GM04504 (cell line): ENCODE data around the gene FANCI.

Experiments used
- DNase-seq: peaks from one replicate; pipeline ENCODE4 v3.0.0-alpha.2; 2012; ENCODE audit warnings: low read depth

Gene FANCI

DNA sequence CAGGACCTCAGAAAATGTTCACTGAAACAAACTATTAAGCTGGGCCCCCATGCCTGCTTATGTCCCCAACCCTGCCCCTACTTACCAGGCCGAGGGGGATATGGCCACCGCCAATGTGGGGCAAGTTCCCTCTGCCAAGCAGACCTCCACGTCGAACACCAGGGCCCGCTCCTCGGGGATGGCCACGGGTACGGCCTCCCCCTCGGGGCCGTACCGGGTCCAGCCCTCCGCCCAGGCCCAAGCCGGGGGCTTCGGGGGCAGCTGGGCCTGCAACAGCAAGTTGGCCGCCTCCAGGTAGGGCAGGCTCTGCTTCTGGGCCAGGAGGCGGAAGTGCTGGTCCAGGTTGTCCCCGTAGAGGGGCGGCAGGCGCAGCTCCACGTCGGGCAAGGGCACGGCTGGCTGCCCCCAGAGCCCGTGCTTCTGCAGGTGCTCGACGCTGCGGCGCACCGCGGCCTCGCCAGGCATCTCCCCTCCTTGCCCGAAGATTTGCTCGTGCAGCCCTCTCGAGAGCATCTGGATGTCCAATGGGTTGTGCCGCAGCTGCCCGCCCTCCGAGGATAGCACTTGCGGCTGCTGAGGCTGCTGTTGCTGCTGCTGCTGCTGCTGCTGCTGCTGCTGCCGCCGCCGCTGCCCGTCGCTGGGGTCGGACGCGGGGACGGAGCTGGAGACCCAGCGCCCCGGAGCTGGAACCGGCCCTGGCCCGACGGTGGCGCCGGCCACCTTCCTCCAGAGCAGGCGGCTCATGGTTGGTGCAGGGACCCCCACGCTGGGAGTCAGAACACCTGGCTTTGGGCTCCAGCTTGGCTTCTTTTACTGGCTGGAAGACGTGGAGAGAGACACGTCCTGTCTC is 89.5 kb downstream of the FANCI start:
- no peak for DNase-seq

DNA sequence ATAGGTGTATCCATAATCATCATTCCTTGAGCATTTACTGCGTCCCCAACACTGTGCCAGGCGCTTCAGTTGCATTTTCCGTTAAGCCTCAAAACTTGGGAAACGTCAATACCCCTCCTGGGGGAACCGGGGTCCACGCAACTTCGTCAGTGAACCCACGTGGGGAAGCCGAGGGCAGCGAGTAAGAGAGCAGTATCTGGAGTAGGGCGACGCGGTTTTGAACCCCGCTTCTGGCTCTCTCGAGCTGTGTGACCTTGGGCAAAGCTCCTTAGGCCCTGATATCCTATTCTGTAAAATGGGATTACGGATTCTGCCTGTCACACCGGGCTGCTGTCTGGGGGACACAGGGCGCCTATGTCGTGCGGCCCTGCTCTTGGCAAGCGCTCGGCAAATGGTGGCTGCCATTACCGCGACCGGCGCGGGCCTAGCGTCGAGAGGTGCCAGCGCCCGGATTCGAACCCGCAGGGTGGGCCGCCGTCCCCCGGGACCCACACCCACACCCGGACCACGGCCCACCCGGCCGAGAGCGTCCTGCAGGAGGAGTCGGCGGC is 90.3 kb downstream of the FANCI start:
- DNase-seq: peak; percentile 10

DNA sequence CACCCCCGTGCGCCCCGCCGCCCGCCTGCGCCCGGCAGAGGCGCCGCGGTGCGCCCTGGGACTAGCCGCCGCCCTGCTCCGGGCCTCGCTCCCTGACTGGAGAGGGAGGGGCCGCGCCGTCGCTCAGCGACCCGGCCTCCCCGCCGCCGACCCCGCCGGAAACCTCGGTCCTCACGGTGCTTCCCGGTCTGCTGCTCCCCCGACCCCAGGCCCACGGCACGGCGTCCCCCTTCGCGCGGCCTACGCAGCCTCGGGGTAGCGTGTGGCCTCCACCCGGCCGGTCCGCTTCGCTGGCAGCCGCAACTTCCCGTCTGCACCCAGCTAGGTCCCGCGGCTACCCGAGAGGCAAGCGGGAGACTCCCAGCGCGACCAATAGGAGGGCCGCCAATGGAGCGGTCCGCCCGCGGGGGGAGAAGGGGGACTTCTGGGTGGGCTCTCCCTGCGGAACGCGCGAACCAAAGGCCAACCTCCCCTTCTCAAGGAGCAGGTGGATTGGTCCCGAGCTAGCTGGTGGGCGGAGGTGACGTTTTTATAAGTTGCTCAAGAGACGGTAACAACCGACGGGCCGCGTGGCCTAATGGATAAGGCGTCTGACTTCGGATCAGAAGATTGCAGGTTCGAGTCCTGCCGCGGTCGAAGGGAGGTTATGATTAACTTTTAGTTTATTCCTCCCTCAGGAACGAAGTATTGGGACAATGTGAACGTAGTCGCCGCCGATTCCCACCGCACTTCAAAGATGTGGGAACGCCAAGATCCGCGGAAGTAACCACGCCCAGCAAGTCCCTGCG is 90.9 kb downstream of the FANCI start, which contains the start of gene POLG:
Gene POLG, minus strand, starts transcription at position 315 of the 788 bp plus-strand sequence. CDS start 1,070 bp downstream, outside the sequence.
- DNase-seq: peak; percentile 98

DNA sequence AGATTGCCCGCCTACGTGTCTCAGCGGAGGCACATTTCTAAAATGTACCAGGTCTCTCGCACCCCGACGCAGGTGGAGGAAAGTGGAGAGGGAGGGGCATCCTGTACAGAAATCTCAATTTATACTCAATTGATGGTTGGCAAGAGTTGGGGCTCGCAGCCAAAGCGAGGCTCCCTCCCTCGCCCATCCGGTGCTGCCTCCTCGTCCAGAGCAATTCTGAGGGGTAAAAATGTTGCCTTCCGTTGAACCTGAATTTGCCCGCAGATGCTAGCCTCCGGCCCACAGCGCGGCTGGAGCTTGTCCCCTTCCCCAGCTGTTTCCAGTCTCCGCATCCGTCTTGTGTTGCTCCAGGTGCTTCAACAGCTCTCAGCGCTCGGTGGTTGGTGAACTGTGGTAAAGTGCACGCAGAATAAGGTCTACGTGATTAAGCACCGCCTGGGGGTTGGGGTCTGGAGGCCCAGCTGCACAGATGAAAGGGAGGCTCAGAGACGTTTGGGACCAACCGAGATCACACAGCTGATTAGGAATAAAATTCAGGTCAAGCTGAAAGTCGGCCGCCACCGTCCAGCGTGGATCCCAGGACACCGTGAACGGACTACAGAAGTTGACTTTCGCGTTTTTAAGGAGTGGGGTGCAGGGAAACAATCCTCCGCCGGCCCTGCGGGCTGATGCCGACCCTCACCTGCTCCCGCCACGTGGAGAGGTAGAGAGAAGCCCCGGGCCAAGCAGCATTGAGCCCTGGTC is 91.7 kb downstream of the FANCI start:
- DNase-seq: no peak

DNA sequence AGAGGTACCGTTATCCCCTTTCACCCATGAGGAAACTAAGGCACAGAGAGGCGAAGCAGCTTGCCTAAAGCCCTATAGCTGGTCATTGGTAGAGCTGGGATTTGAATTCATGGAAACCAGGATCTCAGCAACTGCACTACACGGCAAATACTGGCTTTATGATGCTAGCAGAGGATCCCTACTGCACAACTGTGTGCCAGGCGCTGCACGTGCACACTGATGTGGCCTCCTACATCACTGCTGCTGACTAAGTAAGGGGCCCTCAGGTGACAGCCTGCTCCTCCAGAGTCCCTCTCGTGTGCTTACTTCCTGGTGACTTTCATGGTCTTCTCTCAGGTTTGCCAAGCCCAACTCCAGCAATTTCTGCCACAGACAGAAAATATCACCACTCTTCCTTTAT is 94.3 kb downstream of the FANCI start:
- no peak for DNase-seq

DNA sequence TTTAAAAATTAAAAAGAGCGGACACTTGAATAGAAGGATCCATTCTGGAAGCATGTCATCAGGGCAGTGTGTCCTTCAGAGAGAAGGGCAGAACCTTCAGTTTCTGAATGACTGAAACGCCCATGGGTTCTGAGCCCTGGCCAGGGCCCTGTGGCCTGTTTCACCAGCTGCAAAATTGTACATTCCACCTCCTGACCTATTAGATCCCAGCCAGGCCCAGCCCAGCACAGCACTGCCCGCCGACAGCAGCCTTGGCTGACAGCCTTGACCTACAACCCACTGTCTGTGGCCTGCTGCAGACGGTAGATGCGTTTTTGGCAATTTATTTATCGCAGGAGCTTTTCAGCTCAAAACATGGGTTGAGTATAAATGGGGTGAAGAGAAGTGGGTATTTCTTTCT is 96.8 kb downstream of the FANCI start:
- no peak for DNase-seq

DNA sequence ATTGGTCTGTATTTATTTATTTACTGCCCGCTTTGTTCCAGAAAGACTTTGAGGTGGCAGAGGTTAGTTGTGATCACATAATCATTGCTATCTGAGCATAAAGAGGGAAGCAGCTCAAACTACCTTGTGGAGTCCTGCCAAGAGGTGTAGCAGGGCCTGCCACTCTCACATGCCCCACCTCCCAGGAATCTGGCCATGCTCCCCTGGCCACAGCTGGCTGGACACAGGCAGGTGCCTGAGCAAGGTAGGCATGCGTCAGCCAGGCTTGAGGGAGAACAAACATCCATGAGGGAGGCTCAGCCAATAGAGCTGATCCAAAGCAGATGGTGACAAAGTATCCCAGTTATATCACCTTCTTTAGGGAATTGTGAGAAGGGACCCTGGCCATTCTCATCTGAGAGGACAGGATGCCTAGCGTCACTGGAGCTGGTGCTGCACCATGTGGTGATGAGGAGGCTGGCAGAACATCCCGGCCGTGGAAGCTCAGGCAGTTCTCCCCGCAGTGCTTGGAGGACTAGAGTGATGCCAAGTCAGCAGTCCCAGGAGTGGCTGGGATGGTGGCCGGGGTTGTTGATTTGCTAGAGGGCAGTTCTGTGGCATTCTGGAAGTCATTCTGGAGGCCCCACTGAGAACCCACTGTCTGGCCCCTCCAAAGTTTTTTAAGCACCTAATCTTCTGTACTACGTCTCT is 97.7 kb downstream of the FANCI start:
- no peak for DNase-seq

DNA sequence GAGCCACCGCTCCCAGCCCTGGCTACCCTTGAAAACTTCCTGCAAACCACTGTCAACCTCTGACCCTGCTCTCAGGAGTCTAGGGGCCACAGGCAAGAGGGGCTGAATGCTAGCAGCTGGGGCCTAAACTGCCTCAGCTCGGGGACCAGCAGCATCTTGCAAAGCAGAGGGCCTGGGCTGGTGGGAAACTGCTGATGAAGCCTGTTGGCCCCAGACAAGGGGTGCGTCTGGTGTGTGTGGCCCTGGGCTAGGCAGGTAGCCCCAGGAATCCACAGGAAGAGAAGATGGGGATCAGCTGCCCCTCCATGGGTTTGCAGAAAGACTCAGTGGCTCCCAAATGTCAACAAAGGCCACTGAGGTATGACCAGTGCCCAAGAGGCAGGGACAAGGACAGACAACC is 99.1 kb downstream of the FANCI start:
- no peak for DNase-seq

DNA sequence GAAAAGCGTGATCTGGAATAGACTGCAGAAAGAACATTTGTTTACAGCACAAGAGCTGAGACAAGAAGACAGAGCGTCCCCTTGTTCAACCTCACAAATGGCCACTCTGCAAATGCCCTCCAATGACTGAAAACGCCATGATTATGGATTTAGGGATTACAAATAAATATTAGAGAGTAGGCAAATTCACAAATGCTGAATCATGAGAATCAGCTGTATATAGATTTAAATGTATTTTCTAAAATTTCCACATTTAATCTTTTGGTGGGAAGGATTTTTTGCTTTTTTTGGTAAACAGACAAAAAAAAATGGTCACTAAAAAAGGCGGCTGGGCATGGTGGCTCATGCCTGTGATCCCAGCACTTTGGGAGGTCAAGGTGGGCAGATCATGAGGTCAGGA is 101.5 kb downstream of the FANCI start:
- DNase-seq: no peak

DNA sequence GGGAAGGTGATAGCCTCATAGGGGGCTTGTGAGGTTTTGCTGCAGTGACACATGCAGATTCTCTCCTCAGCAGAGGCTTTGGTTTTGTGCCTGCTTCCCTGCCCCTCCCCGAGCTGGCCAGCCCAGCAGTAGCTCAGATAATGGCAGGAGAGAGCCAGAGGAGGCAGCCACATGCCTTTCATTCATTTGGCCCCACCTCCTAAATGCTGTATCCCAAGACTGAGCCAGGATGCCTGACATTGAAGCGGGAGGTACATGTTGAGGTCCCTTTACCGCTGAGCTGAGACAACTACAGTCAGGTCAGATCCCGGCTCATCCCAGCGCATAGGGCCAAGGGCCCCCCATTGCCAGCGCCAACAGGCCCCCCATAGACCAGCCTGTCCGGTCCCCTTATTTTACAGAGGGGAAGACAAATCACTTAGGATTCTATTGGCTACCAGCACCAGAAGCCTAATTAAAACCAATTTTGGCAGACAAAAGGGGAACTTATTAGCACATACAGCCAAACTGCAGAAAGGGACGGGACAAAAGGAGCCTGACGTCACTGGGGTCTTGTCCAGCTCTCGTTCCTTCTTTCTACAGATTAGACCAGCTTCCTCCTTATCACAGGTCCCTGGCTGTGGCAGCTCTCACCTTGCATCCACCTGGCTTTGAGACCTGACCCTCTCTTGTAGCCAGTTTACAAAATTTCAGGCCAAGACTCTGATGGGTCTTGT is 102.9 kb downstream of the FANCI start:
- DNase-seq: no peak

DNA sequence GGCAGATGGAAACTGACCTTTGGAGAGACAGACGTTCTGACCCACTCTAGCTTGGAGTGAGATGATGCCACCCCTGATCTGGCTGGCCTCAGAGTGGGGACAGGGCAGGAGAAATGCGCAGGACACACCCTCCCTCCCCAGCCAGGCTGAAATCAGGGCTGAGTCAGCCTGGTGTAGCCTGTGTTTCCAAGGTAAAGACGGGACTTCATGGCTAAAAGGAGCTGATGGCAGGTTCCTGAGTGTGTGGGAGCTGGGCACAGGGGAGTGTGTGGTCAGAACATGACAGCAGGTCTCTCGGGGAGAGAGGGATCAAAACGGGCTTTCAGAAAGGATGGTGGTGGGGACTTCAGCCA is 105.4 kb downstream of the FANCI start:
- no peak for DNase-seq

DNA sequence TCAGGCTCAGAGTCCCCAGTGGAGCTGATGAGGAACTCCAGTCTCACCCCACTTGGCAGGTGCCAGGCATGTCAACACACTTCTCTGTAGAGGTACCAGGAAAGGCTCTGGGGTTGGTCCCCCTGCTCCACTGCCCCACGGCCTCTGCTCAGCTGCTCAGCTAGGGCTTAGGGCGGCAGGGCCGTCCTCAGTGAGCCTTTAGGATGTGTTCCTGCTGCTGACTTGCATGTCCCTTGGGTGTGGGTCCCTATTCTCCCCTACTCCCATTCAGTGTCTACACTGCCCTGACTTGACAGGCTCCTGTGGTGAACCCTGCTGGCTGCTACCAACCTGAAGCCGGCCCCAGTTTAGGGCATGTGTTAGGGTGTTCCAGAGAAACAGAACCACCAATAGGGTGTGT is 108.7 kb downstream of the FANCI start:
- no peak for DNase-seq

DNA sequence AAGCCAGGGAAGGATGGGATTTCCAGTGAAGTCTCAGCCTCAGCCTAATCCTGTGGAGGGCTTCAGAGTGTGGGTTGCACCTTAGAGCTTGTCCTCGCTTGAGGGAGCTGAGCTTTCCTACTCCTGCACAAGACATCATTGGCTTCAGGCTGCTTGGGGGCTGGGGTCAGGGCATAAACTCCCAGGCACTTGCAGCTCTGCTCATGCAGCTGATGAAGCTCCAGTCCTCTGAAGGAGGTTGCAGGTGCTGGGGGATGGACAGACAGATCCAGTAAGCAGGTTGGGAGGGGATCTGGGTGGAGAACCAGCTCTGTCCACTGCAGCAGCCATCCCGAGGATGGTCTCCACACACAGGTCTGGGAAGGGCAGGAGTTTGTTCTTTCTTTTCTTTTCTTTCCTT is 110.2 kb downstream of the FANCI start:
- no peak for DNase-seq

DNA sequence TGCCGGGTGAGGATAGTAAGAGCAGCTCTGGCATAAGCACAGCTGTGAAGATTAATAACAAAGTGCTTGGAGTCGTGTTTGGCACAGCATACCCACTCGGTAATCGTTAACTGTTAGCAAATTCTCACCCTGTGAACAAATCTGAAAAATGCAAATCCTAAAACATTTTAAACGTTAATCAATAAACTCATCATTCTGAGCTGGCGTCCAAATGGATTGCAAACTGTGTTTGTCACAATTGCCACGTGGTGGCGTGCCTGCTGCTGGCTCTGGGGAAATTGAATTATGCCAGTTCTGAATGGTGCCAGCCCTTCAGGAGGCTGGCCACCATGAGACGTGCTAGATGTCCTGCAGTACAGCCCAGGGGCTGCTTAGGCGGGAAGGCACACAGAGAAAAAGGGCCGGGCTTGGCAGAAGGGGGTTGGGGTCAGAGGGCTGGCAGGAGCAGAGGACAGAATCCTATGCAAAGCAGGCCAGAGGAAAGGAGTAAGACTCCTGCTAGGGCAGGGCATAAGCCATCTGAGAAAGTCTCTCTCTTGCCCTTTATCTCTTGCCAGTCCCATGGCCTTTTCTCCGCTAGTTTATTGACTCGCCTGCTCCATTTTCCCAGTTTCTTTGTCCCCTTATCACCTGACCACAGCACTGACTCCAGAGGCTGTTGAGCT is 113.0 kb downstream of the FANCI start:
- DNase-seq: no peak

DNA sequence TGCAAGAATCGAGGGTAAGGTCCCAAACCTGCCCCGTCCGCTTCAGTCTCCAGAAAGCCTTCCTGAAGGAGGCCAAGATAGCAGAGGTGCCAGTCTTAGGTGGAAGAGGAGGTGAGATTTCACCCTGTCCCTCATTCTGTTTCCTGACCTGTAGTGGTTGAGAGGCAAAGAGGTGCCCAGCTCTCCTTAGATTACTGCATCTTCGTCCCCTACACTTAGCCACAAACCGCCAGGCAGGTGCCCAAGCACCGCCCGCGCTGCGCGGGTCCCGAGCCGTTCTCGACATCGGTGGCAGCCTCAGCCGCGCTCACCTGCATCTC is 114.6 kb downstream of the FANCI start:
- no peak for DNase-seq

DNA sequence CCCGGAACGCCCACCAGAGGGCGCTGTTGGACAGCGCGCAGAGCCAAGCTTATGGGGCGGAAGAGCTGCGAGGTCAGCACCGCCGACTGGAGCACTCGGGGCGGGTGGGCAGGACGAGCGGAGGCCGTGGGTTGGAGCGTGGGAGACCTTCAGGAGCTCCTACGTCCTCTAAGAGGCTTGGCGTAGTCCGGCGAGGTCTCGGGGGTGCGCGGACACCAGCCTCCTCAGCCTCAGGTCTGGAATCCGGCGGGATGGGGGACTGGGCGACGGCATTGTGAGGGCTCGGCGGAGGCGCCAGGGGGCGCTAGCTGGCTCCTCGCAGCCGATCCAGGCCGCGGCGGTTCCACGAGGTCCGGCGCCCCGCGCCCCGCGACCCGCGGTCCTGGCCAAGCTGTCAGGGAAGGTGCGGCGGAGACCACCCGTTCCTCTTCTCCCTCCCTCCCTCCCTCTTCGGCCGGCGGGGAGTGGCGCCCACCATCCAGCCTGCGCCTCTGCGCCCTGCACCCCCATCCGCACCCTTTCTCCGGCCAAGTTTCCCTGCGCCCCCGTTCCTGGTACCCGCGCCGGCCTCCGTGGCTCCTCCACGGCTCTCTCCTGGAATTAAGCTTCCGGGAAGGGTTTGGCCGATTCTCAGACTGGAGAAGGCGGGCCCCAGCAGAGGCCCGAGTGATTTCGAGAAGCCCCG is 115.1 kb downstream of the FANCI start:
- DNase-seq: no peak

DNA sequence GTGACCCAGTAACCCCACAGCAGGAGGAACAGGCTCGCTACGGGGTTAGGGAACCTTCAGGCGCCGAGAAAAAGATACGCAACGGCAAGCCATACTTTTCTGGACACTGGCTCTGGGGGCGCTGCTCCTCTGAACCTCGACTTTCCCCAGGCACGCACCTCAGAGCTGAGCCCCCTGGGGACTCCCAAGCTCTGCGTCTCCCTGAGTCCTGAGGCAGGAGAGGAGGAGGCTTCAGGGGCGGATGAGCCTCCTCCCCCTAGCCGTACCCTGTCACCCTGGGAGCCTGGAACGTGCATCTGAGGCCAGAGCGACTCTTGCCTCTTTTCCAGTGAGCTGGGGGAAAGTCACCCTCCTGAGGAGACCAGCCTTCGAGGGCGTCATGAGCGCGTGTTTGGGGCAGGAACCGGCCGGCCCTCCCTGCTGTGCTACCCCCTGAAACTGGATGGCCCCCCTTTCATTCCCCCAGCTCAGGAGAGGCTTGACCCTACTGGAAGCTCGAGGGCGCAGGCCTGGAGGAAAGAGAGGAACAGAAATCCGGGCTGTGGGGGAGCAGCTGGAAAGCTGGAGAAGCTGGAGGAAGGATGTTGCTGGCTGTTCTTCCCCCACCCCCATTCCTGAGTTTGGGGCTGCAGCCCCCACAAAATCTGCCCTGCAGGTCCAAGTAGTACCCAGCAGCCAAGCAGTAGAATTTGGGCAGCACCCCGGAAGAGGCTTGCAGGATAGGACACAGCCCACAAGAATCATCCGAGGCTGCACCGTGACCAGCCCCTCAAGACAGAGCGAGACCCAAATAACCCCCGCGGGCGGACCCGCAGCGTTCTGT is 115.9 kb downstream of the FANCI start:
- DNase-seq: no peak

DNA sequence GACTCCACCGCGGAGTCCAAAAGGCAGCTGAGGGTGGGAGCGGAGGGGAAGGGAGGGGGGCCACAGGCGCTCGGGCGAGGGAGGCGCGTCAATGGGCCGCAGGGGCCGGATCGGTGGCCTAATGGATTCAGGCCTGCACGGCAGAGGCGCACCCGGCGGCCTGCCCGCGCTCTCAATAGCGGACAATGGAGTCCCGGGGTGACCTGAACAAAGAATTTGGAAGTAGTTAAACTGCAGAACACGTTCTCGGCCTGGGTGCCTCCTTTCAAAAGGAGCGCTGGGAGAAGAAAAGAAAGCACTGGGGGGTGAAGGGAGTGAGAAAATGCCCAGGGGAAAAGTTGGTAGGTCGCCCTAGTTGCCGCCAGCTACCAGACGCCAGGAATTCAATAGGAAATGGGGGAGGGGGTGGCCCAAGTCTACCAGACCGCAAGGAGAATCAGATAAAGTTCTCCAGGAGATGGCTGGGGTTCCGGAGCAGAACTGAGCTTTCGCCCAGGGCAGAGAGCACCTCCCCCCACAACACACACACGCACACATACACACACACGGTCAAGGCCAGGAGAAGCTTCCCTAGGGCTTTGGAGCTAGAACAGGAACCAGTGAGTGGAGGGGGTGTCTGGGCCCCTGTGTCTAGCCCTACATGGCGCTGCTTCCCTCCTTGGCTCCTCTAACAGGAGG is 116.7 kb downstream of the FANCI start:
- no peak for DNase-seq
